Activated naive CD8-positive, alpha-beta T cell treated with anti-CD3 and anti-CD28 coated beads, Interleukin-2, amount 10 ng/mL, durations not matched to agents 7 days and 5 days (primary cell): ENCODE data around the gene TPM2. TPM values are rescaled to one million over a fixed set of nuclear protein-coding genes. Genes with fewer than 3 reads are reported as not detected.
"Not testable (repeated sequence)": the region's sequence is repeated elsewhere in the genome, so short reads cannot be mapped to it uniquely, and the experiment has no call there.

ENCODE experiments used
- ATAC-seq: fragments of 150-1000 bp; cut with Tn5 transposase; one replicate; pipeline ENCODE4 v1.10.0; 2021; ENCODE audit warnings: low read depth, moderate library complexity
- POLR2A ChIA-PET: fragments of 350-600 bp; sonication (Branson Sonifier 250); formaldehyde crosslinking; loops from one replicate; lab custom pipeline; 2021; ENCODE audit warnings: antibody characterized with exemption; lab: Charles Lee
- DNase-seq: peaks from one replicate; pipeline ENCODE4 v3.0.0; 2021
- H3K27ac Mint-ChIP-seq: one replicate; pipeline ENCODE4 v1.8.0; 2022; ENCODE audit warnings: mild to moderate bottlenecking, mixed read lengths
- H3K27me3 Mint-ChIP-seq: one replicate; pipeline ENCODE4 v1.8.0; 2022; ENCODE audit warnings: mild to moderate bottlenecking, moderate library complexity, mixed read lengths
- H3K36me3 Mint-ChIP-seq: one replicate; pipeline ENCODE4 v1.8.0; 2021; ENCODE audit warnings: mild to moderate bottlenecking, mixed read lengths
- H3K4me1 Mint-ChIP-seq: one replicate; pipeline ENCODE4 v1.8.0; 2021; ENCODE audit warnings: mixed read lengths
- H3K4me3 Mint-ChIP-seq: one replicate; pipeline ENCODE4 v1.8.0; 2022; ENCODE audit warnings: mild to moderate bottlenecking, moderate library complexity, mixed read lengths
- H3K9me3 Mint-ChIP-seq: one replicate; pipeline ENCODE4 v1.8.0; 2021; ENCODE audit warnings: mixed read lengths
- microRNA-seq: library from miRNA; unstranded; fragments of <30 nt; microRNA quantifications from one replicate; pipeline ENCODE4 v1.2.0, GENCODE V29; 2022
- total RNA-seq, 2 experiments: library from RNA; stranded (reverse); gene quantifications; one replicate each; pipeline ENCODE4 v1.2.3, GENCODE V29; 2021

The TPM2 gene
- total RNA-seq, 2 experiments from 2014 or later, result 35.7 to 36.9 TPM

- H3K4me3 Mint-ChIP-seq, ATAC-seq, DNase-seq, H3K9me3 Mint-ChIP-seq, H3K27ac Mint-ChIP-seq, POLR2A ChIA-PET, H3K27me3 Mint-ChIP-seq: not testable (repeated sequence)
- Mint-ChIP-seq H3K36me3 (peaks cover 28% of the 10 kb centered on the region), H3K4me1 (peaks cover 43% of the 10 kb centered on the region)
Observed at GRCh38 chr9:35637427-35637955, 52.2 kb downstream of the TPM2 start.

DNA sequence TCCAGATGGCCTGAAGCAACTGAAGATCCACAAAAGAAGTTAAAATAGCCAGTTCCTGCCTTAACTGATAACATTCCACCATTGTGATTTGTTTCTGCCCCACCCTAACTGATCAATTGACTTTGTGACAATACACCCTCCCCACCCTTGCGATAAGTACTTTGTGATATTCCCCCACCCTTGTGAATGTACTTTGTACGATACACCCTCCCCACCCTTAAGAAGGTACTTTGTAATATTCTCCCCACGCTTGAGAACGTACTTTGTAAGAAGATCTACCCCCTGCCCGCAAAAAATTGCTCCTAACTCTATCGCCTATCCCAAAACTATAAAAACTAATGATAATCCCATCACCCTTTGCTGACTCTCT is 52.9 kb downstream of the TPM2 start:
- H3K4me1 Mint-ChIP-seq, result peaks cover 43% of the 10 kb centered on the region
- ATAC-seq, result not testable (repeated sequence)

GRCh38 chr9:35636135-35636876 is 53.4 kb downstream of the TPM2 start:
- ATAC-seq (no peak), DNase-seq (no peak)
- H3K4me1 Mint-ChIP-seq, result peaks cover 39% of the 10 kb centered on the region
- H3K4me3 Mint-ChIP-seq, result peak overlapping the region; percentile 7
- H3K36me3 Mint-ChIP-seq, result peaks cover 24% of the 10 kb centered on the region
- POLR2A ChIA-PET, result interaction anchor here (0.7 to 2.0 kb wide), 3 partner anchors 11 to 13 kb away, joined by 3 to 6 read pairs (median 4); no protein-coding TSS in a partner anchor
- H3K27ac Mint-ChIP-seq, result peak overlapping the region; percentile 19
- H3K9me3 Mint-ChIP-seq, result peaks cover 2% of the 10 kb centered on the region
- no peaks in the 10 kb centered on the region for H3K27me3 Mint-ChIP-seq

More for the DNA sequence above, 52.9 kb downstream of the TPM2 start:
- not testable (repeated sequence) for DNase-seq, H3K4me3 Mint-ChIP-seq, H3K27me3 Mint-ChIP-seq, H3K9me3 Mint-ChIP-seq, H3K27ac Mint-ChIP-seq
- POLR2A ChIA-PET, result interaction anchor here (2.0 kb wide), 1 partner anchor 10 kb away, joined by 6 read pairs; no protein-coding TSS in a partner anchor
- peaks cover 28% of the 10 kb centered on the region for H3K36me3 Mint-ChIP-seq

DNA sequence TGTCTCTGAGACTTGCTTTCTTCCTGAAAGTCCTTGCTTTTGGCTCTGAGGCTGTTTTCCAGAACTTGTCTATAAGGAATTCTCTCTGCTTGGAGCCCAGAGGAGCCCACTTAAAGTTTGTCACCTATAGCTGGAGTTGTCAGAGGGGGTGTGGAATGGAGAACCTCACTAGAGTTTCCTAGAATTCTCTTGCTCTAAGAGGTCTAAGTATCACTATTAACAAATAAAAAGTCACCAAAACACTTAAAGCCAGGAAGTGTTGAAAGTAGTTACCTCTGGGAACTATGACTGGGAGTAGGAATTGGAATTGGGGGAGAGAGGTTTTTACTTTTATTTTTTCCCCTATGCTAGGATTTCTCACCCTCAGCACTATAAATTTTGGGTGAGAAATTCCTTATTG is 54.0 kb downstream of the TPM2 start:
- ATAC-seq (no peak), DNase-seq (no peak)
- Mint-ChIP-seq H3K36me3 (peaks cover 19% of the 10 kb centered on the region), H3K4me3 (no peak overlapping the region), H3K27me3 (no peaks in the 10 kb centered on the region), H3K9me3 (peaks cover 2% of the 10 kb centered on the region), H3K27ac (no peak overlapping the region), H3K4me1 (peaks cover 33% of the 10 kb centered on the region)
- POLR2A ChIA-PET, result interaction anchor here (0.7 to 2.0 kb wide), 5 partner anchors 10 to 31 kb away, joined by 3 to 6 read pairs (median 4); partner anchors contain the start of gene TESK1

Small RNAs within 50 kb of the gene (microRNA-seq; reads per million reads assigned to microRNA genes)
- not detected for gene MIR6852
- not detected for gene MIR6853

Other genes with a start within 250 kb of the TPM2 start
- gene RUSC2, start 199.8 kb downstream of the TPM2 start, total RNA-seq, result 1 to 10 TPM; 2.1 to 2.3 TPM
- 10 to 100 TPM; 42.2 to 42.8 TPM for gene TESK1, start 84.7 kb downstream of the TPM2 start, total RNA-seq
- gene CD72, start 71.5 kb downstream of the TPM2 start, total RNA-seq, result 10 to 100 TPM; 15.3 to 18.4 TPM
- 100 to 1,000 TPM; 174 to 195 TPM for gene SIT1, start 39.0 kb downstream of the TPM2 start, total RNA-seq
- gene RMRP, start 31.9 kb downstream of the TPM2 start, total RNA-seq, result over 10,000 TPM; 10,447 to 10,452 TPM
- gene CCDC107, start 31.6 kb downstream of the TPM2 start, total RNA-seq, result 10 to 100 TPM; 32.7 to 36.3 TPM
- 10 to 100 TPM; 13.1 to 13.4 TPM for gene ARHGEF39, start 24.7 kb downstream of the TPM2 start, total RNA-seq
- 1 to 10 TPM in 1 of 2 experiments, under 1 TPM in 1; 0.86 to 1.2 TPM for gene CA9, start 16.0 kb downstream of the TPM2 start, total RNA-seq
- 100 to 1,000 TPM; 381 to 388 TPM for gene TLN1, start 42.3 kb upstream of the TPM2 start, total RNA-seq
- 10 to 100 TPM; 21.1 to 24.1 TPM for gene CREB3, start 42.7 kb upstream of the TPM2 start, total RNA-seq
- gene GBA2, start 59.3 kb upstream of the TPM2 start, total RNA-seq, result 10 to 100 TPM; 60.1 to 62.2 TPM
- gene RGP1, start 59.4 kb upstream of the TPM2 start, total RNA-seq, result 10 to 100 TPM; 26.9 to 29.1 TPM
- gene MSMP, start 64.4 kb upstream of the TPM2 start, total RNA-seq, result not detected
- gene NPR2, start 101.7 kb upstream of the TPM2 start, total RNA-seq, result 10 to 100 TPM; 13.5 to 13.7 TPM
- gene SPAG8, start 122.3 kb upstream of the TPM2 start, total RNA-seq, result 1 to 10 TPM; 3.4 to 4.6 TPM
- 10 to 100 TPM; 54.3 to 56.4 TPM for gene HINT2, start 125.1 kb upstream of the TPM2 start, total RNA-seq
- gene FAM221B, start 138.8 kb upstream of the TPM2 start, total RNA-seq, result not detected
- 1 to 10 TPM; 5.9 to 6.1 TPM for gene TMEM8B, start 139.3 kb upstream of the TPM2 start, total RNA-seq
- not detected for gene OR13J1, start 180.5 kb upstream of the TPM2 start, total RNA-seq
- not detected for gene HRCT1, start 216.3 kb upstream of the TPM2 start, total RNA-seq
- gene SPAAR, start 219.6 kb upstream of the TPM2 start, total RNA-seq, result not detected